Subcutaneous adipose tissue (tissue), 4 donors: ENCODE results near the gene PYGL. TPM values are rescaled to one million over a fixed set of nuclear protein-coding genes. Genes with fewer than 3 reads are reported as not detected.

Source experiments
- total RNA-seq, 4 donors: library from RNA; depleted of rRNA; stranded (reverse); fragments of >200 nt; gene quantifications; one replicate each; pipeline ENCODE4 v1.1.0, GENCODE V29; 2016
- TF ChIP-seq, protein P1 (sequence below): fragments of 450-650 bp; IDR thresholded peaks from one replicate; pipeline ENCODE4 v1.5.1; 2016; ENCODE audit warnings: low read depth, mild to moderate bottlenecking, control low read depth, antibody characterized with exemption, moderate library complexity

Gene PYGL
- total RNA-seq, 4 donors from 2014 or later, result 102 to 201 (median 147) TPM

DNA sequence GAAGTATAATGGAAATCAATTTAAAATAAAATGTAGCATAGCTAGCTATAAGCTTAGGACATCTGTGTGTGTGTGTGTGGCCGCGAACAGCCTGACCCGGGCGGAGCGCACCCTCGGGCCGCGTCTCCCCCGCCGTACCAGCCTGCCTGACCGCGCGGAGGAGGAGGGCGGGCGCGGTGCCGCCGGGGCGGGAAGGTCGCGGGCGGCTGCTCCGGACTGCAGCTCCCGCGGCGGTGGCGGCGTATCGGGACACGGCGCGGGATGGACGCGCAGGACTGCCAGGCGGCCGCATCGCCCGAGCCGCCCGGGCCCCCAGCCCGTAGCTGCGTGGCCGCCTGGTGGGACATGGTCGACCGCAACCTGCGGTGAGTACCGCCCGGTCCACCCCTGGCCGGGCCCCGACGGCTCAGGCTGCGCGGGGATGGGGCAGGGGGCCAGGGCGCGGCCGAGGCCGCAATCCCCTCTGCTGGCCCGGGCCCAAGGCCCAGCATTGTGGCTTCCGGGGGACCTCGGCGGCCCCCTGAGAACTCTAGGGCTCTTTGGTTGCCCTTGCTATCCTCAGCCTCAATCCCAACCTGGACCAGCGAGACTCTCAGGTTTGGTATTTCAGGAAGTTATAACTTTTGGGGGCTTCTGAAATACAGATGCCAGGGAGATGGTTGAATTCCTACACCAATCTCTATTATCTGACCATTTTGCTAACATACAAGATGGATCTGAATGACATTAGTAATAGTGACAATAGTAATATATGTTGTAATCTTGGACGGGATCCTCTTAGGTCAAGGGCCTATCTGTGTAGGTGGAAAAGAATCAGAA is 72.2 kb downstream of the PYGL start, which contains the start of gene ABHD12B:
TSS of gene ABHD12B (plus strand) at position 140 of the 819 bp plus-strand sequence. CDS start at position 262, 122 bp downstream.
- TF ChIP-seq, protein P1, sequence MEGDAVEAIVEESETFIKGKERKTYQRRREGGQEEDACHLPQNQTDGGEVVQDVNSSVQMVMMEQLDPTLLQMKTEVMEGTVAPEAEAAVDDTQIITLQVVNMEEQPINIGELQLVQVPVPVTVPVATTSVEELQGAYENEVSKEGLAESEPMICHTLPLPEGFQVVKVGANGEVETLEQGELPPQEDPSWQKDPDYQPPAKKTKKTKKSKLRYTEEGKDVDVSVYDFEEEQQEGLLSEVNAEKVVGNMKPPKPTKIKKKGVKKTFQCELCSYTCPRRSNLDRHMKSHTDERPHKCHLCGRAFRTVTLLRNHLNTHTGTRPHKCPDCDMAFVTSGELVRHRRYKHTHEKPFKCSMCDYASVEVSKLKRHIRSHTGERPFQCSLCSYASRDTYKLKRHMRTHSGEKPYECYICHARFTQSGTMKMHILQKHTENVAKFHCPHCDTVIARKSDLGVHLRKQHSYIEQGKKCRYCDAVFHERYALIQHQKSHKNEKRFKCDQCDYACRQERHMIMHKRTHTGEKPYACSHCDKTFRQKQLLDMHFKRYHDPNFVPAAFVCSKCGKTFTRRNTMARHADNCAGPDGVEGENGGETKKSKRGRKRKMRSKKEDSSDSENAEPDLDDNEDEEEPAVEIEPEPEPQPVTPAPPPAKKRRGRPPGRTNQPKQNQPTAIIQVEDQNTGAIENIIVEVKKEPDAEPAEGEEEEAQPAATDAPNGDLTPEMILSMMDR, result no peak

GRCh38 chr14:50871228-50871627 is 73.1 kb downstream of the PYGL start:
- TF ChIP-seq, protein P1, result no peak

DNA sequence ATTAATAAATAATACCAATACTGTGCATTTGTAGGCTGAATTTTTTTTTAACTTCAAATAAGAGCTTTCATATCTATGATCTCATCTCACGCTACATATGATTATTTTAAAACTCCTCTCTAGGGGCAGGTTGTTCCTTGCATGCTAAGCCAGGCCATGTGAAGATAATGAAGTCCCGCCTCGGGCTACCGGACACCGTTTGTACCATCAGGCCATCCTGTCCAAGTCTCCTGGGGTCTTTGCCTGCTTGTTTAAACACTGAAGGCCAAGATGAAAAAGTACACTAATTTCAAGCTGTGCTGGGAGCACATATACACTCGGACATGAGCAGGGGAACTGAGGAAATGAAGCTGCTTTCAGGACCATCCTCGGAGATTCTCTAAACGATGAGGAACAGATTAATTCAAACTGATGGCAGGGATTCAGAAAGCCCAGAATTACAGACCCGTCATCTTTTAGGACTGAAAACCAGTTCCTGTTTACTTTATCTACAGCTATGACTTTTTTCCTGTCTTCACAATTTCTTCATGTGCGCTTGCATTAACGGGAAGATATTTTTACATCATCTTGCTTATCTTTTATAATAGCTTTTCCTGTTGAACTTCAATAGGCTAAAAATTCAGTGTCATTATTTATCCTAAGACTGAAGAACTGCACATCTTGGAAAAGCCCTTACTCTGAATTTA is 78.7 kb downstream of the PYGL start:
- TF ChIP-seq, protein P1, result no peak

DNA sequence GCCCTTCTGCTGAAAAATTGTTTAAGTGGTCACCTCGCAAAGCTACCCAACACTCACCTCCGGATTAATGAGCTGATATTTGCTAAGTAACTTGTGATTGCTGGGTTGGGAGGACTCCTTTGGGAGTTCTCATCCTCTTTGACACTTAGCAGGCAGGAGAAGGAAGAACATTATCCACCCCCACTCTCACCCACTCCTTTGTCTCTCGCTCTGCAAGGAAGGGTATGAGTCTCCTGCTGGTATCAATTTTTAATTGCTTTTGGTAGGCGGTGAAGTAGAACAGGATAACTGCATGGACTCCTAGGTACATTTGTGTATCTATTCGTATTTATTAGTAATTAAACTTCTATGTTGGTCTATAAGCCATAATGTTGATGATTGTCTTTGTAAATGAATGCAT is 79.3 kb downstream of the PYGL start:
- TF ChIP-seq, protein P1, result no peak

- TF ChIP-seq, protein P1, result no peak
Measured at GRCh38 chr14:50864237-50864636, 80.0 kb downstream of the PYGL start.

DNA sequence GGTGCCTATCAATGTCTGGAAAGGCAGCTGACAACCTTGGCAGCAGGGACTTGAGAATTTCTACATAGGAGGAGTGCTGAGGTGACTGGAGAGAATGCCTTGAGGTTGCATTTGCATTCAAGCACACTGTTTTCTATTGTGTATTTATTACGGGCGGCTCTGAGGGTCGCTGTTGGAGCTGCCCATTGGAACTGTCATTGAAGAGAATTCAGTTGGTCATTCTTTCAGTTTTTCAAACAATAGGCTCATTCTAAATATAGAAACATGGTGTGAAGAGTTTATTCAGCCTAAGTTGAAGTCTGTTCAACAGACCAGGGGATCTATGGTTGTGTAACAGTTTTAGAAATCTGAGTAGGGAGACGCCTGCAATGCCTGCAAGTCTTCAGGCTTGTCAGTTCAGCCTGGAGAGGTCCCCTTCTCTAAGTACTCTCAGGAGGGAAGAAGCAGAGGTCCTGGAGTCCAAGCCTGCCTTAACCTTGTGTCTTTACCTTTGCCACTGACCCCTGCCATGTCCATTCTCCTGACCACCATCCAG is 82.2 kb downstream of the PYGL start:
- TF ChIP-seq, protein P1, result no peak
